ENCODE results near the gene PJA2. TPM values are rescaled to one million over a fixed set of nuclear protein-coding genes. Genes with fewer than 3 reads are reported as not detected.

PJA2 gene
- total and polyA plus RNA-seq, 2 donors (not counting 1 experiment from before 2014, with no cell fraction given), result 21.3 to 90.4 TPM

DNA sequence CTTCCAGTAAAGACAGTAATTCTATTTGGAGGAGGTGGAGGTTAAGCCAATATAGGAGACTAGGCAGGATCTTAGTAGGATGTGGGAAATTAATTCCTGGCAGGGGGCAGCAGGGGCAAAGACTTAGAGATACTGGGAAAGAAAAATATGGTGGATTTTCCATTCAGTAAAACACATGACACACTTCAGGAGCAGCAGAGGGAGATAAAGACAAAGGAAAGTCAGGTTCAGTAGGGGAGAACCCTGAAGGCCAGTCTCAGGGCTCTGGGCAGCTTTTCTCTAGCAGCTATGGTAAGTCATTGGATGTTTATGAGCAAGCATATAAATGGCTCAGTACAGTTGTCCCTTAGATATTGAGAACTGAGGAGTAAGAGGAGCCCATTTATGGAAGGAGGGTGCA is 105.5 kb downstream of the PJA2 start:
- Histone ChIP-seq H3K36me3 (replicated peaks in 1 of 2; ENCODE audit: control extremely low read depth in 1 of 2, control insufficient read depth in 1 of 2, extremely low read depth in 1 of 2, insufficient read depth in 2 of 2, low read length in 1 of 2) (no peaks in the 10 kb centered on the region), H2AFZ (ENCODE audit: insufficient read depth, low read depth, low read length, poor library complexity, severe bottlenecking) (no peak overlapping the region), H3K27ac (ENCODE audit: low read length in 2 of 2) (no peak overlapping the region), H3K4me1 (ENCODE audit: control insufficient read depth in 2 of 2, insufficient read depth in 2 of 2, low read length in 2 of 2) (no peaks in the 10 kb centered on the region), H3K4me2 (replicated peaks; ENCODE audit: low read depth, low read length, poor library complexity, severe bottlenecking) (no peak overlapping the region), H3K4me3 (ENCODE audit: control extremely low read depth in 1 of 5, extremely low read depth in 1 of 5, insufficient read depth in 1 of 5, low read depth in 2 of 5, low read length in 4 of 5) (no peak overlapping the region), H3K9ac (ENCODE audit: low read length) (no peak overlapping the region), H3K79me2 (ENCODE audit: control insufficient read depth, insufficient read depth, low read length) (no peaks in the 10 kb centered on the region), H3K27me3 (replicated peaks in 1 of 4; ENCODE audit: control extremely low read depth in 1 of 4, control insufficient read depth in 3 of 4, insufficient read depth in 4 of 4, low read length in 3 of 4) (peaks cover 0 to 7% (median 1%) of the 10 kb centered on the region in 4 experiments), H3K9me3 (ENCODE audit: control extremely low read depth in 1 of 3, control insufficient read depth in 2 of 3, insufficient read depth in 1 of 3, low read length in 2 of 3) (no peaks in the 10 kb centered on the region), H4K20me1 (ENCODE audit: control insufficient read depth, insufficient read depth, low read length, poor library complexity, severe bottlenecking) (no peaks in the 10 kb centered on the region)
- TF ChIP-seq, protein P1, sequence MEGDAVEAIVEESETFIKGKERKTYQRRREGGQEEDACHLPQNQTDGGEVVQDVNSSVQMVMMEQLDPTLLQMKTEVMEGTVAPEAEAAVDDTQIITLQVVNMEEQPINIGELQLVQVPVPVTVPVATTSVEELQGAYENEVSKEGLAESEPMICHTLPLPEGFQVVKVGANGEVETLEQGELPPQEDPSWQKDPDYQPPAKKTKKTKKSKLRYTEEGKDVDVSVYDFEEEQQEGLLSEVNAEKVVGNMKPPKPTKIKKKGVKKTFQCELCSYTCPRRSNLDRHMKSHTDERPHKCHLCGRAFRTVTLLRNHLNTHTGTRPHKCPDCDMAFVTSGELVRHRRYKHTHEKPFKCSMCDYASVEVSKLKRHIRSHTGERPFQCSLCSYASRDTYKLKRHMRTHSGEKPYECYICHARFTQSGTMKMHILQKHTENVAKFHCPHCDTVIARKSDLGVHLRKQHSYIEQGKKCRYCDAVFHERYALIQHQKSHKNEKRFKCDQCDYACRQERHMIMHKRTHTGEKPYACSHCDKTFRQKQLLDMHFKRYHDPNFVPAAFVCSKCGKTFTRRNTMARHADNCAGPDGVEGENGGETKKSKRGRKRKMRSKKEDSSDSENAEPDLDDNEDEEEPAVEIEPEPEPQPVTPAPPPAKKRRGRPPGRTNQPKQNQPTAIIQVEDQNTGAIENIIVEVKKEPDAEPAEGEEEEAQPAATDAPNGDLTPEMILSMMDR (IDR thresholded peaks at IDR 0.05), result no peak
- TF ChIP-seq EZH2 (IDR thresholded peaks at IDR 0.05; ENCODE audit: borderline replicate concordance, insufficient read depth, low read depth, low read length, poor library complexity, severe bottlenecking), result no peak
- intact Hi-C loops (cut with micrococcal nuclease), result no loop called here
- Mint-ChIP-seq H3K27me3 (peaks cover under 1% of the 10 kb centered on the region), H3K4me3 (no peak overlapping the region), H3K9me3 (ENCODE audit: insufficient read depth) (no peaks in the 10 kb centered on the region), H3K27ac (no peak overlapping the region), H3K4me1 (no peaks in the 10 kb centered on the region)
- no peak for DNase-seq
- ChIA-PET CTCF (interaction anchor here (1.2 kb wide), 2 partner anchors 15 to 623 kb away, joined by 3 read pairs; no protein-coding TSS in a partner anchor), POLR2A (no interaction called here)
- ATAC-seq (ENCODE audit: low read depth), result no peak

DNA sequence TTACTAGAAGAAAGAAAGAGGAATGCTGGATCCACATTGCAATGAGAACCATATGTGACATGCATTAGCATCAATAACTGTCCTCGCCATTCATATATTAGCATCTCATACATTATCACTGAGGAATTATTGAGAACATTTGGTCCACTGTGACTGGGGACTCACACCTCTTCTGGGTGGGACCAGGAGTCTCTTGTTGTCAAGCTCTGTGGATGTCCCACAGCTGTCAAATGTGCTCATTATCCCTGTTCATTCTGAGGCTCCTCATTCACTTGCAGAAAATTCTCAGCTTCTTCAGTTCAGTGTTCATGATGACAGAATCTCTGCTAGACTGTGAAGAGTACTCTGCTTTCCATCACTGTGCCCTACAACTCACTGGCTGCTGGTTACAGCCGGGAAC is 109.4 kb downstream of the PJA2 start:
- H3K27me3 Mint-ChIP-seq, result no peaks in the 10 kb centered on the region
- Histone ChIP-seq H3K9ac (ENCODE audit: low read length) (no peak overlapping the region), H3K4me2 (replicated peaks; ENCODE audit: low read depth, low read length, poor library complexity, severe bottlenecking) (no peak overlapping the region), H3K79me2 (ENCODE audit: control insufficient read depth, insufficient read depth, low read length) (no peaks in the 10 kb centered on the region), H3K27me3 (replicated peaks in 1 of 4; ENCODE audit: control extremely low read depth in 1 of 4, control insufficient read depth in 3 of 4, insufficient read depth in 4 of 4, low read length in 3 of 4) (peaks cover 0 to 7% (median 1%) of the 10 kb centered on the region in 4 experiments), H3K4me3 (ENCODE audit: control extremely low read depth in 1 of 5, extremely low read depth in 1 of 5, insufficient read depth in 1 of 5, low read depth in 2 of 5, low read length in 4 of 5) (no peak overlapping the region), H3K36me3 (replicated peaks in 1 of 2; ENCODE audit: control extremely low read depth in 1 of 2, control insufficient read depth in 1 of 2, extremely low read depth in 1 of 2, insufficient read depth in 2 of 2, low read length in 1 of 2) (no peaks in the 10 kb centered on the region), H3K27ac (ENCODE audit: low read length in 2 of 2) (no peak overlapping the region), H2AFZ (ENCODE audit: insufficient read depth, low read depth, low read length, poor library complexity, severe bottlenecking) (no peak overlapping the region), H4K20me1 (ENCODE audit: control insufficient read depth, insufficient read depth, low read length, poor library complexity, severe bottlenecking) (no peaks in the 10 kb centered on the region), H3K9me3 (ENCODE audit: control extremely low read depth in 1 of 3, control insufficient read depth in 2 of 3, insufficient read depth in 1 of 3, low read length in 2 of 3) (no peaks in the 10 kb centered on the region), H3K4me1 (ENCODE audit: control insufficient read depth in 2 of 2, insufficient read depth in 2 of 2, low read length in 2 of 2) (no peaks in the 10 kb centered on the region)
- no peaks in the 10 kb centered on the region for H3K9me3 Mint-ChIP-seq (ENCODE audit: insufficient read depth)
- ChIA-PET CTCF (no interaction called here), POLR2A (no interaction called here)
- no peak for ATAC-seq (ENCODE audit: low read depth)
- no peak overlapping the region for H3K4me3 Mint-ChIP-seq
- H3K4me1 Mint-ChIP-seq, result no peaks in the 10 kb centered on the region
- no peak for DNase-seq
- no peak for TF ChIP-seq EZH2 (IDR thresholded peaks at IDR 0.05; ENCODE audit: borderline replicate concordance, insufficient read depth, low read depth, low read length, poor library complexity, severe bottlenecking)
- TF ChIP-seq, protein P1 (IDR thresholded peaks at IDR 0.05), result no peak
- intact Hi-C loops (cut with micrococcal nuclease), result no loop called here
- WGBS (ENCODE audit: insufficient coverage), result no CpG with 5 or more reads among the region's 2 CpGs
- H3K27ac Mint-ChIP-seq, result no peak overlapping the region
